Midbrain (tissue), 1 donor: ENCODE results near the gene PPT2.

Experiments used
- DNase-seq: peaks from one replicate; lab custom pipeline; 2025; lab: John Stamatoyannopoulos, UW

Gene PPT2, protein sequence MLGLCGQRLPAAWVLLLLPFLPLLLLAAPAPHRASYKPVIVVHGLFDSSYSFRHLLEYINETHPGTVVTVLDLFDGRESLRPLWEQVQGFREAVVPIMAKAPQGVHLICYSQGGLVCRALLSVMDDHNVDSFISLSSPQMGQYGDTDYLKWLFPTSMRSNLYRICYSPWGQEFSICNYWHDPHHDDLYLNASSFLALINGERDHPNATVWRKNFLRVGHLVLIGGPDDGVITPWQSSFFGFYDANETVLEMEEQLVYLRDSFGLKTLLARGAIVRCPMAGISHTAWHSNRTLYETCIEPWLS

DNA sequence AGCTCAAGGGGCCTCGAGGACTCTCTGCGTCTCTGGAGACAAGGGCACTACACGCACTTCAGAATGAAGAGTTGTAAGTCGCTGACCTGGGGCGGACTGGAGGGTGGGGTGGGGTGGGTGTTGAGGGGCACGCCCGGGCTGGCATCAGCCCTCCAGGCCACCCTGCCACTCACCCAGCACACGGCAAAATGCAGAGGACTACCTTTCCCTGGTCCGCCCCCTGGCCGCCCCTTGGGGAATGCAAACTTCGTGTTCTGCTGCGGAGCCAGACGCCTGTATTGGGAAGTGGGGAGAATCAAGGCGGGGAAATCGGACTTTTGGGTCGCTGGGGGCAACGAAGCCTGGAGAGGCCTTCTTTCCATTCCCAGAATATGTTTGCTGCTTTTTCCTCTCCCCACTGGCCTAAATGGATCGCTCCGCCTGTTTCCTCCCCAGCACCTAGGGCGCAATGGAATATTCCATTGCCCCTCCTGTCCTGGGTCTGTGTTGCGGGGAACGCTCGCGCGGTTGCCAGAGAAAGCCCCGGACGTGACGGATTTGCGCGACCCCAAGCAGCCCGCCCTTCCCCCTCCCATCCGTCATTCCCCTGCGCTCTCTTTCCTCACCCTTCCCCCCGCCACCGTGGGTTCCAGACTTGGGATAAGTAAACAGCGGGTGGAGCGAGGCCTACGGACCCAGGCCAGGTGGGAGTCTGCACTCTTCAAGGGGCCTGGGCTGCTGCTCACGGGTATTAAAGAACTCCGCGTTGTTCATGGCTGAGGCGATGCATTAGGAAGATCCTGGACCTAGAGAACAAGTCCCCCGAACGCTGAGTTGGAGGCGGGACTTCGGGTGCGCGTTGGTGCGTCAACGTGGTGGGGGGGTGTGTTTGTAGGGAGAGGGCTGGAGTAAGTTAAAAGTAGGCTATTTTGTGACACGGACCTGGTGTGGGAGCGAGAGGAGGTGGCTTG, at the start of gene PPT2:
PPT2 (plus strand) TSS at position 578 of the 950 bp plus-strand sequence. CDS start 454 bp downstream, outside the sequence.
- peak; percentile 90 for DNase-seq

DNA sequence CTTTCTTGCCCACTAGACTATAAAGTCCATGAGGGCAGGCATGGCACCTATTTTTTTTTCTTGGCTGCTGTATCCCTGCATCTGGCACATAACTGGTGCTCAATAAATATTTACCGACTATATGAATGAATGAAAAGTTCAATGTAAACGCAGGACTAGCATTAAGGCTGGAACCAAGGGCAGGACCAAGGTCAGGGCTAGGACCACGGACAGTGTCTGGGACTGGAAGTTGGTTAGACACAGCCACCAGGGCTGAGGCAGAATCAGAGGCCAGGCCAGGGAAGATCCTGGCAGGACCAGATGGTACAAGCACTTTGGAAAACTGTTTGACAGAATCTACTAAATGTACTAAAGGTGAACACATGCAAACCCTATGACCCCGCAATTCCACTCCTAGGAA, 48.5 kb upstream of the PPT2 start:
- DNase-seq, result no peak

GRCh38 chr6:32107406-32107805, 46.5 kb upstream of the PPT2 start:
- DNase-seq, result no peak

- DNase-seq, result no peak
Measured at GRCh38 chr6:32108094-32108627, 45.8 kb upstream of the PPT2 start.

GRCh38 chr6:32108727-32109113, 45.2 kb upstream of the PPT2 start:
- no peak for DNase-seq

GRCh38 chr6:32109114-32109764, 44.7 kb upstream of the PPT2 start, which contains the start of gene TNXB:
TSS of gene TNXB (minus strand) at chr6:32109338. CDS start at chr6:32098198, 11,140 bp downstream.
- DNase-seq, result no peak

DNA sequence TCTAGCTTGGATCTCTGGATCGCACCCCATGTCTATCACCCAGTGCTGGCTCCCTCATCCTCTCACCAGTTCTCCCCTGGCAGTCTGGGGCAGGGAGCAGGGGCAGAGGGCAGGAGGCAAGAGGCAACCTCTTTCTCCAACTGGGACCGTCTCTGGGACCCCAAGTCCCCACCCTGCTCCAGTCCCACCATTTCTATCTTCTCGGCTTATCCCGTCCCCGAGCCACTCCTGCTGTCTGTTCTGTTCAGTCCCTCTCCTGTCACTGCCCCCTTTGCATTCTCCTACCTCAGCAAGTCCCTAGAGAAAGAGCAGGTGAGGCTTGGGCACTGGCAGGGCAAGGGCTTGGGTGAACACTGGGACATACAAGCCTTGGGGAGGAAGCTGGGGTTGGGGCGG, 44.2 kb upstream of the PPT2 start:
- DNase-seq, result no peak

DNA sequence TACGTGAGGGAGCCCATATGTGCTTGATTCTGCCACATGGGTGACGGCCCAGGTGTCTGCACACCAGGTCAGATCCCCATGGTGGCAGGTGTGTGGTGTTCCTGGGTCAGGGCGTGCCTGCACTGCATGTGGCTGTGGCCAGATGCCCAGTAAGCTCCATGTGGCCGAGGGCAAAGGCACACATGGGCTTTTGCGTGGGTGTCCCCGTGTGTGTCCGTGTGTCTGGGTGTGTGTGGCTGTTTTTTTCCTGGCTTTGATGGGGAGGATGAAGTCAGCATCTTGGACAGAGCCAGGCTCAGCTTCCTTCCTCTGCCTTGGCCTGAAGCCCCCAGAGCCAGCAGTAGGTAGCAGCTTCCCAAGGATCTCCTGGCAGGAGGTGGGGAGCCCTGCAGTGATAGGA, 43.3 kb upstream of the PPT2 start:
- no peak for DNase-seq

- no peak for DNase-seq
Measured at GRCh38 chr6:32111424-32112066, 42.4 kb upstream of the PPT2 start.

DNA sequence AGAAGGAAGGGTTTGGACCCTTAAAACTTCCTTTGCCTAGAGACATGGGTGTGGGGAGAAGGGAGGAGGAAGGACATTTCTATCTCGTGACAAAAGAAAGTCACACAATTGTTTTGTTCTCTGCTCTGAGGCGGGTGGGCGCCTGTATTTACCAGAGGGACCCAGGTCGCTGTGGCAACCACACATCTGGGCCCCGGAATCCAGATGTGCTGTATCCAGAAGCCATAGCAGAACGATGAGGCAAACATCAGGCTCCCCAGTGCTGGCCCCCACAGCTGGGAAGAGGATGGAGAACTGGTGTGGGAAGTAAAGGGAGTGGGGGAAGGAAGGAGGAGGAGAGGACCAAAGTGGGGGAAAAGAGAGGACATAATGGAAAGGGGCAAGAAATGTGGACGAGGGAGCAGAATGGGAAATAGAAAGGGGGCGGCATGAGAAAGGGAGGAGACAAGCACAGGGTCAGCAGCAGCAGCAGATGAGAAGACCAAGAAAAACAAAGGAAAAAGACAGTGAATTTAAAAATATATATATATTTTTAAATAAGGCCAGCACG, 41.4 kb upstream of the PPT2 start:
- no peak for DNase-seq

DNA sequence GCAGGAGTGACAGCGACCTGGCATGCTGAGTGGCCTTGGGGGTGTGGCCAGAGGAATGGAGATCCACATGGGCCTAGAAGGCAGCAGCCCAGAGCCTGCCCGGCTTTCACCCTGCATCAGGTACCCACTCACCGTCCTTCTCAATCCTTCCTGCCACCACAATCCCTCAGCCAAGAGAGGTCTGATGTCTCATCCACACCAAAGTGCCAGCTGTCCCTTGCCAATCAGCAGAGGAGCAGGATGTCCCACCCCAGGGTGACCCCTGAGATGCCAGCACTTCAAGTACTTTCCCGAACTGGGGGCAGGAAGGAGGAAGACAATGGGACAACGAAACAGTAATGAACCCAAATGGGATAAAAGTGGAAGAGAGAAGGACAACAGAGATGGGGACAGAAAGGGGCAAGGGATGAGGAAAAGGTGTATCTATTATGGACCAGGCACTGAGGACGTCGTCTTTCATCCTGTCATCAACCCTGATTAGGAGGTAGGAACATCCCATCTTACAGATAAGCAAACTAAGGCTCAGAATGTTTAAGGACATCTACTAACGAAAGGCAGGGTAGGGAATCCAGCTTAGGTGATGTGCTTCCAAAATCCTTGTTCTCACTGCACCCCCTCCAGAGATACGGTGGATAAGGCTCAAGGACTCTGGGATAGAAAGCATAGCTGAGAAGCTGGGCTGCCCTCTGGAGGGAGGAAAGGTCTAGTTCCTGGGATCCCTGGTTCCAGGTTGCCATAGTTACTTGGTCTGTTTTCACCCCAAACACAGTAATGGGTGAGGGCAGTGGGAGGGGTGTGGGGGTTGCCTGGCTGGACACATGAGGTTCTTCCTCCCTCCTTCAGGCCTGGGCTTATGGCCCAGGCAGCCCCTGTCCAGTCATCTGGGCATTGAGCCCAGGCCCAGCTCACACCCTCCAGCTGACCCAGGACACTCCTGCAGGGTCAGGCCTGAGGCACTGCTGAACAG, 40.3 kb upstream of the PPT2 start:
- DNase-seq, result peak; percentile 77

- no peak for DNase-seq
Measured at GRCh38 chr6:32114796-32115195, 39.1 kb upstream of the PPT2 start.

GRCh38 chr6:32115623-32116022, 38.3 kb upstream of the PPT2 start:
- DNase-seq, result no peak

- DNase-seq, result no peak
Measured at GRCh38 chr6:32116674-32117073, 37.3 kb upstream of the PPT2 start.

DNA sequence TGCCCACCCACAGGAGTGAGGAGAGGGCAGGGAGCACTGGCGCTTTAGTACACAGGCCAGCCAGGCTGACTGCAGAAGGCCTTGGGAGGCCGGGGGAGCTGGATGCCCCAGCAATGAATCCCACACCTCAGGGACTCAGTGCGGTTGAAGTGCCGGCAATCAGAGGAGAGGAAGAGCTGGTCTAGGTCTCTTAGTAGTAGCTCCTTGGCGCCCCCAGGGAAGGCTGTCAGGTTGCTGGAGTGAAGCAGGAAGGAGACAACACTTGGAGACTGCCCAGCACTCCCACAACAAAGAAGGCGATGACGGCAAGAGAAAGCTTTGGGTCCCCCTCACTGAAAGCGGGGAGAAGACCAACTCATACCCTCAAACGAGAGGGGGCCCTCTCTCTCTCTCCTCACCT, 36.5 kb upstream of the PPT2 start:
- DNase-seq, result no peak

- DNase-seq, result peak; percentile 91
Measured at GRCh38 chr6:32118782-32119628, 34.9 kb upstream of the PPT2 start.

GRCh38 chr6:32120573-32121059, 33.3 kb upstream of the PPT2 start:
- no peak for DNase-seq

GRCh38 chr6:32123681-32124080, 30.3 kb upstream of the PPT2 start:
- DNase-seq, result no peak

- no peak for DNase-seq
Measured at GRCh38 chr6:32126880-32127279, 27.1 kb upstream of the PPT2 start.
